ENCODE data around the gene CCNG1. TPM values are rescaled to one million over a fixed set of nuclear protein-coding genes. Genes with fewer than 3 reads are reported as not detected.
A peak's percentile ranks its signal among the peaks of the same experiment; 100 is the strongest.

CCNG1 gene
- total and polyA plus RNA-seq, 9 of the 15 experiments (the other 6 are each of a cell fraction or from before 2014, with no cell fraction given) = 121 to 293 (median 245) TPM

GRCh38 chr5:163434401-163434866, 3.0 kb upstream of the CCNG1 start (continued):
- TF ChIP-seq, protein P1, sequence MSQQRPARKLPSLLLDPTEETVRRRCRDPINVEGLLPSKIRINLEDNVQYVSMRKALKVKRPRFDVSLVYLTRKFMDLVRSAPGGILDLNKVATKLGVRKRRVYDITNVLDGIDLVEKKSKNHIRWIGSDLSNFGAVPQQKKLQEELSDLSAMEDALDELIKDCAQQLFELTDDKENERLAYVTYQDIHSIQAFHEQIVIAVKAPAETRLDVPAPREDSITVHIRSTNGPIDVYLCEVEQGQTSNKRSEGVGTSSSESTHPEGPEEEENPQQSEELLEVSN (IDR thresholded peaks at IDR 0.05; ENCODE audit: borderline replicate concordance in 1 of 2, extremely low read depth in 1 of 2, insufficient read depth in 1 of 2, insufficient read length in 1 of 2, low read depth in 1 of 2, low read length in 1 of 2, poor library complexity in 1 of 2, severe bottlenecking in 1 of 2) = no peak
- no peak for TF ChIP-seq U2AF1 (optimal IDR thresholded peaks at IDR 0.05; ENCODE audit: low read depth, low read length)
- TF ChIP-seq NUFIP1 (IDR thresholded peaks at IDR 0.05; ENCODE audit: partially characterized antibody) = no peak
- TF ChIP-seq MEF2A (IDR thresholded peaks at IDR 0.05; ENCODE audit: control insufficient read depth, low read depth, low read length) = no peak
- no peak for TF ChIP-seq BRF1 (IDR thresholded peaks at IDR 0.05; ENCODE audit: borderline replicate concordance, extremely low read depth, insufficient read length)
- TF ChIP-seq PTBP1 (IDR thresholded peaks at IDR 0.05; ENCODE audit: low read depth, low read length) = no peak
- no peak for TF ChIP-seq BACH1 (tag; IDR thresholded peaks at IDR 0.05)
- TF ChIP-seq, protein P2, sequence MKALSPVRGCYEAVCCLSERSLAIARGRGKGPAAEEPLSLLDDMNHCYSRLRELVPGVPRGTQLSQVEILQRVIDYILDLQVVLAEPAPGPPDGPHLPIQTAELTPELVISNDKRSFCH (CRISPR knock-in tag; IDR thresholded peaks at IDR 0.05) = no peak
- TF ChIP-seq, protein P2 (tag; IDR thresholded peaks at IDR 0.05) = no peak
- TF ChIP-seq MCM7 (IDR thresholded peaks at IDR 0.05) = peak in 1 of 2 experiments; percentile 58; a peak in 1 of 4 replicates
- TF ChIP-seq KLF10 (CRISPR knock-in tag; IDR thresholded peaks at IDR 0.05) = no peak
- TF ChIP-seq ZFP36 (IDR thresholded peaks at IDR 0.05; ENCODE audit: low read depth, low read length, partially characterized antibody) = no peak
- no peak for TF ChIP-seq CHCHD3 (CRISPR knock-in tag; IDR thresholded peaks at IDR 0.05)
- no peak for TF ChIP-seq ZNF695 (CRISPR knock-in tag; IDR thresholded peaks at IDR 0.05)
- TF ChIP-seq ZC3H8 (IDR thresholded peaks at IDR 0.05) = no peak
- TF ChIP-seq XRCC4 (IDR thresholded peaks at IDR 0.05; ENCODE audit: extremely low read depth, insufficient read depth, insufficient read length) = no peak
- no peak for TF ChIP-seq POLR2G (IDR thresholded peaks at IDR 0.05; ENCODE audit: low read depth, low read length)
- no peak for TF ChIP-seq PHB2 (IDR thresholded peaks at IDR 0.05; ENCODE audit: low read depth)
- TF ChIP-seq ZNF668 (CRISPR knock-in tag; IDR thresholded peaks at IDR 0.05) = no peak
- TF ChIP-seq E2F3 (CRISPR knock-in tag; IDR thresholded peaks at IDR 0.05) = no peak
- TF ChIP-seq, protein P3, sequence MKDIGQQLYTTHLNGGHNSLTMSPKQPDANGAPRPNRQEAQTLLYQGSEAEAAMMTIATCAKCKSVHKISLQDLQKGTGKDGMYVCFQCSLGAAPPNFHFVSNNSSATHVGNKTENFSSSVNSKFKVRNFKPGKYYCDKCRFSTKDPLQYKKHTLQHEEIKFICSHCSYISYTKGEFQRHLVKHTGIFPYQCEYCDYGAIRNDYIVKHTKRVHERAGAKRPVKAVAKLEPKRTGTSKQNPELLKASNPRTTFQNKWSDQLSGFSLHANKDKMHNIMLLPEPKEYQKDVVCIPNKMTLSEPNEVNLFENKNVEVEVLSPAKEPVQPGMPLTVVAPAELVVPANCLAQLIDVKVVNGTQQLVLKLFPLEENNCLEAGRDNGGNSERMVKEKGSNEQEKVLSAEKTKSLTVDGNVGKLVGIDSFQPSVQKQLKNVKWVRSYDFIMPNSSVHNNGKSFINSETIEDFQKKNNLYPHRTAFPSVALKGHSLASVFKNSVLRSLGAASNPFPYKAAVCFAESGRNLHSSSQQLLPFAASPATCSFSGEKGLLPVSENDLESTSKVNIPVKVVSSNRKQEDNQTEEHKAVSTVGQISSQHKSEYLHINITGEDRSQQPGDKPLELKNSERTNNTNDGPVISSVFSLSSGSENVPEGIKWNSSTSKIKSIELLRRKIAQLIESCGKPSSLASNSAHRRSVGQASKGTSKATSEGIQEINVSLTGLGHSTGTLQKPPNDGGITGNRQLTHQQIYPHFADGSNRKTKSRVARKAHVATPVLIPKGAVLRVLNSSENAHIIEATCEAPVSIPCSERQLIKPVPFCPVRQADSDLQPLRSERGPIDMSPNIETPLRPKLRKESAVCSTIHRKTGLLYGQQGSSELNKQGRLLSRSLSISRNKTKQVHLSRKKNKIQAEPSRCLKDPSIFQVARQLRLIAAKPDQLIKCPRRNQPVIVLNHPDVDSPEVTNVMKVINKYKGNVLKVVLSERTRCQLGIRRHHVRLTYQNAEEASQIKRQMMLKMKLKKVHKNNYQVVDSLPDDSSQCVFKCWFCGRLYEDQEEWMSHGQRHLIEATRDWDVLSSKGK (CRISPR knock-in tag; IDR thresholded peaks at IDR 0.05) = no peak
- peak; percentile 48; the same call in 1 of the 2 replicates for TF ChIP-seq ATF7 (IDR thresholded peaks at IDR 0.05)
- TF ChIP-seq TAF15 (IDR thresholded peaks at IDR 0.05; ENCODE audit: low read depth, low read length) = no peak
- no peak for TF ChIP-seq MCM2 (IDR thresholded peaks at IDR 0.05; ENCODE audit: low read depth)
- TF ChIP-seq SMAD3 (CRISPR knock-in tag; conservative IDR thresholded peaks at IDR 0.05) = no peak
